GM12892 (cell line): ENCODE results near the gene LMCD1.

Experiments
- DNase-seq: peaks from one replicate; pipeline ENCODE4 v3.0.0; 2011; ENCODE audit not compliant: insufficient read length
- FAIRE-seq: peaks from 2 replicates; lab custom pipeline; 2011; peaks lifted over from hg19 to GRCh38; lab: Jason Lieb, UNC
- POLR2A ChIP-seq: IDR thresholded peaks from 2 replicates; pipeline ENCODE4 v1.6.1; 2011; ENCODE audit warnings: low read depth, low read length, control low read depth
- POLR2AphosphoS5 ChIP-seq: IDR thresholded peaks from 2 replicates; pipeline ENCODE4 v1.6.1; 2011; ENCODE audit warnings: low read depth, low read length, control low read depth
- TAF1 ChIP-seq: IDR thresholded peaks from 2 replicates; pipeline ENCODE4 v1.6.1; 2011; ENCODE audit warnings: low read depth, mild to moderate bottlenecking, control low read depth, low read length, borderline replicate concordance

Gene LMCD1

GRCh38 chr3:8464668-8465067, 37.0 kb upstream of the LMCD1 start:
- DNase-seq (no peak), FAIRE-seq (no peak)
- no peak for TF ChIP-seq POLR2AphosphoS5
- no peak for TF ChIP-seq POLR2A
- no peak for TF ChIP-seq TAF1

- no peak for FAIRE-seq
- no peak for DNase-seq
- TF ChIP-seq POLR2A (no peak), TAF1 (no peak), POLR2AphosphoS5 (no peak)
Measured at GRCh38 chr3:8466526-8466925, 35.1 kb upstream of the LMCD1 start.

GRCh38 chr3:8470801-8471200, 30.8 kb upstream of the LMCD1 start:
- DNase-seq (no peak), FAIRE-seq (no peak)
- TF ChIP-seq POLR2AphosphoS5 (no peak), TAF1 (no peak), POLR2A (no peak)

- FAIRE-seq (no peak), DNase-seq (no peak)
- no peak for TF ChIP-seq POLR2AphosphoS5
- no peak for TF ChIP-seq POLR2A
- no peak for TF ChIP-seq TAF1
Measured at GRCh38 chr3:8472549-8472948, 29.1 kb upstream of the LMCD1 start.

- FAIRE-seq: no peak
- DNase-seq: no peak
- TF ChIP-seq TAF1 (no peak), POLR2AphosphoS5 (no peak), POLR2A (no peak)
Measured at GRCh38 chr3:8473029-8473428, 28.6 kb upstream of the LMCD1 start.

GRCh38 chr3:8473990-8474389, 27.6 kb upstream of the LMCD1 start:
- TF ChIP-seq TAF1: no peak
- no peak for TF ChIP-seq POLR2A
- no peak for TF ChIP-seq POLR2AphosphoS5
- DNase-seq (no peak), FAIRE-seq (no peak)

- TF ChIP-seq TAF1 (no peak), POLR2AphosphoS5 (no peak), POLR2A (no peak)
- DNase-seq: no peak
- no peak for FAIRE-seq
Measured at GRCh38 chr3:8474991-8475390, 26.6 kb upstream of the LMCD1 start.

GRCh38 chr3:8480699-8481098, 20.9 kb upstream of the LMCD1 start:
- no peak for DNase-seq
- no peak for FAIRE-seq
- no peak for TF ChIP-seq TAF1
- no peak for TF ChIP-seq POLR2A
- no peak for TF ChIP-seq POLR2AphosphoS5

- no peak for TF ChIP-seq TAF1
- TF ChIP-seq POLR2AphosphoS5: no peak
- TF ChIP-seq POLR2A: no peak
- FAIRE-seq: no peak
- no peak for DNase-seq
Measured at GRCh38 chr3:8481380-8481779, 20.2 kb upstream of the LMCD1 start.

- no peak for FAIRE-seq
- DNase-seq: no peak
- no peak for TF ChIP-seq POLR2A
- no peak for TF ChIP-seq POLR2AphosphoS5
- TF ChIP-seq TAF1: no peak
Measured at GRCh38 chr3:8482263-8482662, 19.4 kb upstream of the LMCD1 start.

- TF ChIP-seq POLR2A: no peak
- TF ChIP-seq POLR2AphosphoS5: no peak
- TF ChIP-seq TAF1: no peak
- DNase-seq (no peak), FAIRE-seq (no peak)
Measured at GRCh38 chr3:8482960-8483665, 18.5 kb upstream of the LMCD1 start.
